Measurements from ENCODE around the gene MYO1E. TPM values are rescaled to one million over a fixed set of nuclear protein-coding genes. Genes with fewer than 3 reads are reported as not detected.

The MYO1E gene
- total RNA-seq, 1 donor, result 336 TPM

DNA sequence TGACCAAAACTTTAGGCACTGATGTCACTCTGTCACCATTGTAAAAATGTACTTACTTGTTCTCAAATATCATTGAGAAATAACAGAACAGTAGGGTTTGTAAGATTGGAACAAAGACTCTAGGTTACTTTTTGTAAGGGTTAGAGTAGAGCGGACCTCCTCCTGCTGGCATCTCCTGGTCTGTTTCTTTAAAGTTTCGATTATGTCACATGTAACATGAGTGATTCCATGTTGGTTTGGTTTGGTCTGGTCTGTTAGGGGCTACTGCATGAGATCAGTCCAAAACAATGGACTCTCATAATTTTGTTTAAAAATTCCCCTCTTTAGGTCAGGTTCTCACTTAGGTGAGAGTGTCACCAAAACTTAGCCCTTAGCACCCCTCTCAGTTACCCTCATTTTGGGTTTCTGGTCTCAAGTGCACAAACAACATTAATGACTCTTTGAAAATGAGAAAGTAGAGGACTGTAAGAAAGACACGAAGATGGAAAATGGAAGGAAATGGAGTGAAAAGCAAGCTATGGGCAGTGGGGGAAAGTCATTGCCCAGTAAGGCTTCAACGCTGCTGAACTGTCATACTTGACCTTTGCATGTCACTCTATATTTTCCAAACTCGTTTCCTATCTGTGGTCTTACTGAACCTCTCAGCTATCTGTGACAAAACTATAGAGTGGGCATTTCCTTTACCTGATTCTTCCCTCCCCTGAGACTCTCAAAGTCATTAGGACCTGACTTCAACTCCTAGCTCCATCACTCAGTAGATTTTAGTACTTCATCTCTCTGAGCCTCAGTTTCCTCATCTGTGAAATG lies 113.3 kb downstream of the MYO1E start:
- TF ChIP-seq, protein P1, sequence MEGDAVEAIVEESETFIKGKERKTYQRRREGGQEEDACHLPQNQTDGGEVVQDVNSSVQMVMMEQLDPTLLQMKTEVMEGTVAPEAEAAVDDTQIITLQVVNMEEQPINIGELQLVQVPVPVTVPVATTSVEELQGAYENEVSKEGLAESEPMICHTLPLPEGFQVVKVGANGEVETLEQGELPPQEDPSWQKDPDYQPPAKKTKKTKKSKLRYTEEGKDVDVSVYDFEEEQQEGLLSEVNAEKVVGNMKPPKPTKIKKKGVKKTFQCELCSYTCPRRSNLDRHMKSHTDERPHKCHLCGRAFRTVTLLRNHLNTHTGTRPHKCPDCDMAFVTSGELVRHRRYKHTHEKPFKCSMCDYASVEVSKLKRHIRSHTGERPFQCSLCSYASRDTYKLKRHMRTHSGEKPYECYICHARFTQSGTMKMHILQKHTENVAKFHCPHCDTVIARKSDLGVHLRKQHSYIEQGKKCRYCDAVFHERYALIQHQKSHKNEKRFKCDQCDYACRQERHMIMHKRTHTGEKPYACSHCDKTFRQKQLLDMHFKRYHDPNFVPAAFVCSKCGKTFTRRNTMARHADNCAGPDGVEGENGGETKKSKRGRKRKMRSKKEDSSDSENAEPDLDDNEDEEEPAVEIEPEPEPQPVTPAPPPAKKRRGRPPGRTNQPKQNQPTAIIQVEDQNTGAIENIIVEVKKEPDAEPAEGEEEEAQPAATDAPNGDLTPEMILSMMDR (IDR thresholded peaks at IDR 0.05; ENCODE audit: extremely low read depth, low read depth, low read length), result no peak
- Histone ChIP-seq H3K4me3 (ENCODE audit: insufficient read depth, low read length) (no peak overlapping the region), H3K79me2 (ENCODE audit: insufficient read depth, low read length) (no peaks in the 10 kb centered on the region), H3K4me2 (ENCODE audit: insufficient read depth, low read length) (no peak overlapping the region), H3K27ac (ENCODE audit: low read depth, low read length) (no peak overlapping the region), H3K9me3 (ENCODE audit: low read depth, low read length) (no peaks in the 10 kb centered on the region), H2AFZ (ENCODE audit: low read length) (no peak overlapping the region), H3K27me3 (ENCODE audit: insufficient read depth, low read length) (no peaks in the 10 kb centered on the region), H4K20me1 (ENCODE audit: insufficient read depth, low read length) (peaks cover 6% of the 10 kb centered on the region), H3K4me1 (ENCODE audit: insufficient read depth, low read length) (no peaks in the 10 kb centered on the region), H3K36me3 (ENCODE audit: insufficient read depth, low read length) (peaks cover 48% of the 10 kb centered on the region)
- no peak for DNase-seq (ENCODE audit: insufficient read length, low spot score, missing footprints)

DNA sequence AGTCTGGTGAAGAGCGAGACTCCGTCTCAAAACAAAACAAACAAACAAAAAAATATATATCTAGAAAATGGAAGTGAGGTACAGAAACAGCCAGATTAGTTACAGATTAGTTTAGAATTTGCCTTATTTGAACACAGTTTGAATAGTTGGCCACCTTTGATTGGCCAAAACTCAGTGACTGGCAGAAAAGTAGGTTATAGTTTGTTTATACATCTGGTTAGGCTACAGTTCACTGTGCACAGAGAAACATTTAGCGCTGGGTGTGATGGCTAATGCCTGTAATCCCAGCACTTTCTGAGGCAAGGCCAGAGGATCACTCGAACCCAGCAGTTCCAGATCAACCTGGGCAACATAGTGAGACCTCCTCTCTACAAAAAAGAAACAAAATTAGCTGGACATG lies 114.4 kb downstream of the MYO1E start:
- Histone ChIP-seq H3K27ac (ENCODE audit: low read depth, low read length) (no peak overlapping the region), H3K36me3 (ENCODE audit: insufficient read depth, low read length) (peaks cover 49% of the 10 kb centered on the region), H3K4me3 (ENCODE audit: insufficient read depth, low read length) (no peak overlapping the region), H3K79me2 (ENCODE audit: insufficient read depth, low read length) (no peaks in the 10 kb centered on the region), H3K27me3 (ENCODE audit: insufficient read depth, low read length) (no peaks in the 10 kb centered on the region), H3K9me3 (ENCODE audit: low read depth, low read length) (no peaks in the 10 kb centered on the region), H4K20me1 (ENCODE audit: insufficient read depth, low read length) (peaks cover 8% of the 10 kb centered on the region), H2AFZ (ENCODE audit: low read length) (no peak overlapping the region), H3K4me2 (ENCODE audit: insufficient read depth, low read length) (no peak overlapping the region), H3K4me1 (ENCODE audit: insufficient read depth, low read length) (no peaks in the 10 kb centered on the region)
- no peak for DNase-seq (ENCODE audit: insufficient read length, low spot score, missing footprints)
- TF ChIP-seq, protein P1 (IDR thresholded peaks at IDR 0.05; ENCODE audit: extremely low read depth, low read depth, low read length), result no peak

DNA sequence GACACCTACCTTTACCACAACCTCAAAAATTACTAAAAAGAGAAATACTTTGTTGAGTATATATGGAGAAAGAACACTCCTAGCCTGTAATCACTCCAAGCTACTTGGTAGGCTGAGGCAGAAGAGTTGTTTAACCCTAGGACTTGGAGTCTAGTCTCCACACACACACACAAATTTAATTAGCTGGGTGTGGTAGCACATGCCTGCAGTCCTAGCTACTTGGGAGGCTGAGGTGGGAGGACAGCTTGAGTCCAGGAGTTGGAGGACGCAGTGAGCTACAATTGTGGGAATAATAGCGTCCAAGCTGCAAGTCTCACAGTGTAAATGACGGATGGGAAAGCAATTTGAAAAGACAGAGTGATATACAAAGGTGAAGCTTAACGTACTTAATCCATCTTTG lies 115.5 kb downstream of the MYO1E start:
- Histone ChIP-seq H3K79me2 (ENCODE audit: insufficient read depth, low read length) (no peaks in the 10 kb centered on the region), H4K20me1 (ENCODE audit: insufficient read depth, low read length) (peaks cover 8% of the 10 kb centered on the region), H3K4me1 (ENCODE audit: insufficient read depth, low read length) (no peaks in the 10 kb centered on the region), H3K4me2 (ENCODE audit: insufficient read depth, low read length) (no peak overlapping the region), H3K9me3 (ENCODE audit: low read depth, low read length) (no peaks in the 10 kb centered on the region), H3K27ac (ENCODE audit: low read depth, low read length) (no peak overlapping the region), H2AFZ (ENCODE audit: low read length) (no peak overlapping the region), H3K4me3 (ENCODE audit: insufficient read depth, low read length) (no peak overlapping the region), H3K27me3 (ENCODE audit: insufficient read depth, low read length) (no peaks in the 10 kb centered on the region), H3K36me3 (ENCODE audit: insufficient read depth, low read length) (peaks cover 55% of the 10 kb centered on the region)
- DNase-seq (ENCODE audit: insufficient read length, low spot score, missing footprints), result no peak
- TF ChIP-seq, protein P1 (IDR thresholded peaks at IDR 0.05; ENCODE audit: extremely low read depth, low read depth, low read length), result no peak

DNA sequence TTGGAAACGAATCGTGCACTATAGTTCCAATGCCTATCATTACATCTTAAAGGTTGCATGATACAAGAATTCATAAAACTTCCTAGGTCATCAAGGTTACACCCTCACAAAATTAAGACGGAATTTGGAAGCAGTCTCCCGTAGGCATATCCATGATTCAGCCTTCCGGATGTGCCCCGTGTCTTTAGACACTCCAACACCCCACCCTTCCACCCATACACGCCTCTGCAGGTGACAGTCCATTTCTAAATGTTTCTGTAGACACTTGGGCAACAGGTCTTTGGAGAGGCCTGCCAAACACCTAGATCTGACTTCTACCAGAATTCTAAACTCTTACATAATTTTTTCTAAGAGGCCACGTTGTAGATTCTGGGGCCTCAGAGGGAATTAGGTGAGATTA lies 116.2 kb downstream of the MYO1E start:
- Histone ChIP-seq H3K4me3 (ENCODE audit: insufficient read depth, low read length) (no peak overlapping the region), H3K36me3 (ENCODE audit: insufficient read depth, low read length) (peaks cover 55% of the 10 kb centered on the region), H3K27me3 (ENCODE audit: insufficient read depth, low read length) (no peaks in the 10 kb centered on the region), H3K4me1 (ENCODE audit: insufficient read depth, low read length) (no peaks in the 10 kb centered on the region), H3K27ac (ENCODE audit: low read depth, low read length) (no peak overlapping the region), H3K4me2 (ENCODE audit: insufficient read depth, low read length) (no peak overlapping the region), H3K79me2 (ENCODE audit: insufficient read depth, low read length) (no peaks in the 10 kb centered on the region), H3K9me3 (ENCODE audit: low read depth, low read length) (no peaks in the 10 kb centered on the region), H2AFZ (ENCODE audit: low read length) (no peak overlapping the region), H4K20me1 (ENCODE audit: insufficient read depth, low read length) (peaks cover 8% of the 10 kb centered on the region)
- no peak for DNase-seq (ENCODE audit: insufficient read length, low spot score, missing footprints)
- TF ChIP-seq, protein P1 (IDR thresholded peaks at IDR 0.05; ENCODE audit: extremely low read depth, low read depth, low read length), result no peak

Data from osteoblast (primary cell).